Measurements from ENCODE around the gene PPP2R2B.

Gene PPP2R2B

GRCh38 chr5:146778795-146779194 is 99.8 kb downstream of the PPP2R2B start:
- no peak for DNase-seq

- no peak for DNase-seq
Observed at GRCh38 chr5:146778261-146778660, 100.3 kb downstream of the PPP2R2B start.

- no peak for DNase-seq
Observed at GRCh38 chr5:146772881-146773466, 105.6 kb downstream of the PPP2R2B start.

GRCh38 chr5:146770980-146771379 is 107.6 kb downstream of the PPP2R2B start:
- no peak for DNase-seq

GRCh38 chr5:146770546-146770945 is 108.0 kb downstream of the PPP2R2B start:
- no peak for DNase-seq

GRCh38 chr5:146767534-146767933 is 111.0 kb downstream of the PPP2R2B start:
- no peak for DNase-seq

- DNase-seq: no peak
Observed at GRCh38 chr5:146766013-146766412, 112.5 kb downstream of the PPP2R2B start.

GRCh38 chr5:146765089-146765832 is 113.3 kb downstream of the PPP2R2B start:
- no peak for DNase-seq

- DNase-seq: no peak
Observed at GRCh38 chr5:146762830-146763229, 115.7 kb downstream of the PPP2R2B start.

- DNase-seq: no peak
Observed at GRCh38 chr5:146761811-146762210, 116.7 kb downstream of the PPP2R2B start.

GRCh38 chr5:146758938-146759337 is 119.6 kb downstream of the PPP2R2B start:
- no peak for DNase-seq

GRCh38 chr5:146758076-146758475 is 120.5 kb downstream of the PPP2R2B start:
- no peak for DNase-seq

GRCh38 chr5:146756546-146756945 is 122.0 kb downstream of the PPP2R2B start:
- DNase-seq: no peak

- no peak for DNase-seq
Observed at GRCh38 chr5:146755793-146756192, 122.8 kb downstream of the PPP2R2B start.

GRCh38 chr5:146754621-146755020 is 123.9 kb downstream of the PPP2R2B start:
- no peak for DNase-seq

- DNase-seq: peak; percentile 10
Observed at GRCh38 chr5:146753641-146754040, 124.9 kb downstream of the PPP2R2B start.

- DNase-seq: peak; percentile 74
Observed at GRCh38 chr5:146751781-146752401, 126.7 kb downstream of the PPP2R2B start.

GRCh38 chr5:146751054-146751453 is 127.5 kb downstream of the PPP2R2B start:
- no peak for DNase-seq

- DNase-seq: no peak
Observed at GRCh38 chr5:146748533-146748932, 130.0 kb downstream of the PPP2R2B start.

- DNase-seq: no peak
Observed at GRCh38 chr5:146745931-146746577, 132.5 kb downstream of the PPP2R2B start.

GRCh38 chr5:146744068-146744745 is 134.3 kb downstream of the PPP2R2B start:
- DNase-seq: no peak

- DNase-seq: no peak
Observed at GRCh38 chr5:146734936-146735577, 143.5 kb downstream of the PPP2R2B start.
